NOMO-1 (cell line): ENCODE data around the gene LAMA5.

Experiments
- DNase-seq, 2 experiments: peaks; one replicate each; lab custom pipeline; 2025; ENCODE audit not compliant: unreplicated experiment in 2 of 2; lab: John Stamatoyannopoulos, UW

Gene LAMA5

GRCh38 chr20:62404112-62404665 lies 37.1 kb upstream of the LAMA5 start:
- DNase-seq, result no peak

GRCh38 chr20:62403331-62403730 lies 36.2 kb upstream of the LAMA5 start:
- no peak for DNase-seq

- DNase-seq, result no peak
Observed at GRCh38 chr20:62402456-62403150, 35.5 kb upstream of the LAMA5 start.

GRCh38 chr20:62401331-62401779 lies 34.2 kb upstream of the LAMA5 start:
- no peak for DNase-seq

GRCh38 chr20:62400541-62400940 lies 33.4 kb upstream of the LAMA5 start:
- DNase-seq, result no peak

- DNase-seq, result no peak
Observed at GRCh38 chr20:62400021-62400420, 32.9 kb upstream of the LAMA5 start.

GRCh38 chr20:62398120-62398821 lies 31.2 kb upstream of the LAMA5 start:
- DNase-seq, result no peak

- DNase-seq, result no peak
Observed at GRCh38 chr20:62396367-62397239, 29.5 kb upstream of the LAMA5 start.

- no peak for DNase-seq
Observed at GRCh38 chr20:62395311-62396242, 28.5 kb upstream of the LAMA5 start.

GRCh38 chr20:62394248-62395245 lies 27.4 kb upstream of the LAMA5 start:
- no peak for DNase-seq

GRCh38 chr20:62393830-62394229 lies 26.7 kb upstream of the LAMA5 start:
- no peak for DNase-seq

- DNase-seq, result no peak
Observed at GRCh38 chr20:62393335-62393665, 26.2 kb upstream of the LAMA5 start.

GRCh38 chr20:62392621-62393334 lies 25.7 kb upstream of the LAMA5 start:
- no peak for DNase-seq

- DNase-seq, result no peak
Observed at GRCh38 chr20:62392077-62392418, 24.9 kb upstream of the LAMA5 start.

- DNase-seq, result no peak
Observed at GRCh38 chr20:62391165-62392076, 24.3 kb upstream of the LAMA5 start.

GRCh38 chr20:62390317-62391164 lies 23.4 kb upstream of the LAMA5 start:
- DNase-seq, result no peak
